ENCODE measurements around the gene RASA3.
A peak's percentile ranks its signal among the peaks of the same experiment; 100 is the strongest.
"Not testable (repeated sequence)": the region's sequence is repeated elsewhere in the genome, so short reads cannot be mapped to it uniquely, and the experiment has no call there.

Gene RASA3

DNA sequence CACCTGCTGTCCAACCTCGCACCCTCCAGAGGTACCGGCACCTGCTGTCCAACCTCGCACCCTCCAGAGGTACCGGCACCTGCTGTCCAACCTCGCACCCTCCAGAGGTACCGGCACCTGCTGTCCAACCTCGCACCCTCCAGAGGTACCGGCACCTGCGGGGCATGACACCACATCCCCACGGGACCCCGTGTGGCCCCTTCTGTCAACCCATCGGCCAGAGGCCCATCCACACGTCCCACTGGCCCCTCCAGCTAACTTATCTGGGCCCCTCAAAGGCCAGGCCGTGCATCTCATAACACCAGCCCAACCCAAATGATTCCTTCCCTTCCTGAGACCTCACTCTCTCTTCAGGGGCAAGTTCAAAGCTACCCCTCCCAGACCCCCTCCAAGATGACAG is 6.3 kb downstream of the RASA3 start:
- not testable (repeated sequence) for DNase-seq

DNA sequence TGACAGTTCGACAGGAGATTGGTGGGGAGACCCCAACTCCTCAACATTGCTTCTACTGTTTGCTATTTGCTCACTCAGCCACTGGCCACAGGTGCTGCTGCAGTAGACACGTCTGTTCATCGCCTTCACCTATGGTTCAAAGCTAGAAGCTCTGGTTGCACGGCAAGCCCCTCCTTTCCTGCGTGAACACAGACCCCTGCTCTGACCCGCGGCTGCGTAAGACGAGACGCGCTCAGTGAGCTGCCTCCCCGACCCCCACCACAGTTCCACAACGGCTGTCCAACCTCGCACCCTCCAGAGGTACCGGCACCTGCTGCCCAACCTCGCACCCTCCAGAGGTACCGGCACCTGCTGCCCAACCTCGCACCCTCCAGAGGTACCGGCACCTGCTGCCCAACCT is 6.8 kb downstream of the RASA3 start:
- DNase-seq, result no peak

DNA sequence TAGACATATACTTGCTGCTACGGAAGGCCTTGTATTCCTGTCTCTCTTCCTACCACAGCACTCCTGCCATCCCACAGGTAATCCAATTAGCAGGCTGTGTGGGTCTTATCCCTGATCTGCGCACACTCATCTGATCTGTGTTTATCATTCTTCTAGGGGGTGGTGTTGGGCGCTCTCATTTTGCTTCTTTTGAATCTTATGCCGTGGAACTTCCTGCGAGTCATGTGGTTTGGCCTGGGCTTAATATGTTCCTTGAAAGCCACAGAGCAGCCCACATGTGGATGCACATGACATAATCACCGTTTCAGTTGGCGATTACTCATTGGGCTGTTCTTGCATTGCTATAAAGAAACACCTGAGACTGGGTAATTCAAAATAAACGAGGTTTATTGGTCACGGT is 7.5 kb downstream of the RASA3 start:
- peak; percentile 84 for DNase-seq

DNA sequence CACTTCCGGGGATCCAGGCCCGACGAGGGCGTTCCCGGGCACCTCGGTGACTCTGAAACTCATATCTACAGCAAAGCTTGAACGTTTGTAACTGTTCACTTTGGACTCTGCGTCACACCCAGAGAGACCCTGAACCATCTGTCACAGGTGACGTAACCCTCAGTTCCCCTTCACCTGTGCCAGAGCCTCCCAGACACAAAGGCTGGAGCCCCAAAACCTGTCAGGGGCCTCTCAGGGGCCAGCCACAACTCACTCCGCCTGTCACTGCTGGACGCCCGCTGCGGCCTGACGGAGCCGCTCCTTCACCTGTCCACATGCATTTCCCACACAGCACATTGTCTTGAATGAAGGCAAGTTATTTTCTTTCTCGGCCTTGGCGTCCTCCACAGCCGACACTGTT is 8.0 kb downstream of the RASA3 start:
- DNase-seq, result no peak

DNA sequence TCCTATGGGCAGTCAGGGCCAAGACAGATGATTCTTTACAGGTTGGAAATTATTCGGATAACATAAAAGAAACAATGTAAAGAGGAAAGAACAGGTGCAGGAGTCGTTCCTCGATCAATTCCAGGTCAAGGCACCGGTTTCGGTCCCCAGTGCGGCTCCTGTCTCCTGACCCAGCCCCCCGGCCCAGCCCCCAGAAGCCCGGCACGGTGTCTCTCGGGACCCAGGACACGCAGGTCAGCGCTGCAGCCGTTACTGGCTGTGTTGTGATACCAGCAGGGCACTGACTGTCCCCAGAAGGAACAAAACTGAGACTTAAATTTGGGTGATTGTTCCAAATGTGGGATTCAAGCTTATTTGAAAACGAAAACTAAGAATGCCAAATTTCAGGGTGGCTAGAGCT is 8.5 kb downstream of the RASA3 start:
- no peak for DNase-seq

DNA sequence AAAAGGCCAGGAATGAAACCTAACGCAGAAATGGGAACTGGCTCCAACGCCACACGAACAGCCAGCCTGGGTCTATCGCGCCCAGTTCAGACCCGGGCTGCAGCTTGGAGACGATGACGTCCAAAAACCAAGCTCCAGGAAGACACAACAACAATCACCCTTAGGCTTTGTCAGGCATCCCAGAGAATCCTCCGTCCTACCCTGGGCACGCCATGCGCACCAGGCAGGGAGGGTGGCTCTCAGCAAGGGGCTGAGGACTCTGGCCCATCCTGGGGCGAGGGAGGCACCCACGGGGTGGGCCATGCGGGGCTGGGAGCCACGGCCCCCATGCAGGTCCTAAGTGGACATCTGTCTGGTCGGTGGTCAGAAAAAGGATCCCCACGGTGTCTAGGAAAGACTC is 9.0 kb downstream of the RASA3 start:
- DNase-seq, result no peak

DNA sequence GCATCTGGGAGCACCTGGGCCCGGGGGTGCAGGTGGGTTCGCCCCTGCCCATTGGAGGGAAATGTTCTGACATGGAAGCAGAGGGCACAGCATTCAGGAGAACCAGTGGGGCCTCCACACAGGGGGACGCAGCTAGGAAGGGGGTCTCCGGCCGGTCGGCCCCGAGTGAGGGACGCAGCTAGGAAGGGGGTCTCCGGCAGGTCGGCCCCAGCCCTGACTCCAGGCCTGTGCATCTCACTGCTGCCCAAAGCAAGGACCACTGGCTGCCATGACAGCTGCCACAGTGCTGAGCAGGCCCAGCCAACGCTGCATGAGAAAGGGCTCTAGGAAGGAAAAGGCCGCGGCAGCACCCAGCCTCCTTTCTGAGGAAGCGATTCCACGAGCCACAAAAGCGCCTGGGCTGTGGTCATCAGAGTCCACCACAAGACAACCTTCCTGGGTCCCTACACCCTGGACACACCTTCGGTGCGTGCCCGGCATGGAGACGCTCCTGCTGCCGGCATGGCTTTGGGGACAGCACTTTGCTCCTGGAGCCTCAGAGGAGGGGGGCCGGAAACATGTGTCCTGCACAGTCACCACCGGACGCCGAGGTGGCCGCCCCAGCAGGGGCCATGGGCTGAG is 9.7 kb downstream of the RASA3 start:
- DNase-seq, result no peak

DNA sequence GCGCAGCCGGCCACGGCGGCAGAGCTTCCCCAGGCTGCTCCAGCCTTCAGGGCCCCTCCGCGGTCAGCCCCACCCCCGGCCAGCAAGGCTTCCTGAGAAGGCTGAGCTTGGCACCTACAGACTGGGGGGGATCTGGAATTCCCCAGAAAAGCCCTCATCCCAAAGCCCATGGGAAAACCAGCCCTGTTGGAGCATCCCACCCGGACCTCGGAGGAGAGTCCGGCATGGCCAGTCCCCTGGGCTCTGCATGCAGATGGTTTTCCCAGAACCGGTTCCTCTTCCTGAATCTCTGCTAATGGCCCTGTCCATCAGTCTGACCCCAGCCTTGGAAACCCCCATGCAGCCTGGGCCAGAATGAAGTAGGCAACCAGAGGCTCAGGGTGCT is 10.3 kb downstream of the RASA3 start:
- no peak for DNase-seq

DNA sequence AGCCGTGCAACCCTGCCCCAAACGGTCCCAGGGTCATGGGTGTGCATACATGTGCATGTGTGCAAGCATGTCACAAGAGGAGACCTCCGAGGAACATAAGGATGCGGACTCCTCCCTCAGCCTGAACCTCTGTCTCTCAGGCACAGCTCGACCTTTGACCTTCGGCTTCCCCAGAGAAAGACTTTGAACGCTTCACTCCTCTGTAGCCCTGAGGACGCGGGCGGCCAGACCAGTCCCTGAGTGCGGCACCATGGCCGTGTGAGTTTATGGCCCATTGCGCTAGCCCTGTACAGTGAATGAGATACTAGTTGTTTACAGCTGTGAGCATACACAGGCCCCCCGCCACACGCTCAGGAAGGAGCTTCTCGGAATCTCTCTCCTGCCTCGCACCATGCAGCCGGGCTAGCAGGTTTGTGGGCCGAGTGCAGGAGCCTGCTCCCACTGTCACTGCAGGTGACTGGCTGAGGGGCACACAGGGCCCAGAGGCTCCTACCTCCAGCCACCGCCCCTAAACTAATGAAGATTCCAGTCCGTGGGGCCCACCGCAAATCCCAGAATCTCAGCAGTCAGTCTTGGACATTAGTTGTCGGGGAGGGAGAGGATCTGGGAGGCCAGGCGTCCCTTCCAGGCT is 10.8 kb downstream of the RASA3 start:
- no peak for DNase-seq

DNA sequence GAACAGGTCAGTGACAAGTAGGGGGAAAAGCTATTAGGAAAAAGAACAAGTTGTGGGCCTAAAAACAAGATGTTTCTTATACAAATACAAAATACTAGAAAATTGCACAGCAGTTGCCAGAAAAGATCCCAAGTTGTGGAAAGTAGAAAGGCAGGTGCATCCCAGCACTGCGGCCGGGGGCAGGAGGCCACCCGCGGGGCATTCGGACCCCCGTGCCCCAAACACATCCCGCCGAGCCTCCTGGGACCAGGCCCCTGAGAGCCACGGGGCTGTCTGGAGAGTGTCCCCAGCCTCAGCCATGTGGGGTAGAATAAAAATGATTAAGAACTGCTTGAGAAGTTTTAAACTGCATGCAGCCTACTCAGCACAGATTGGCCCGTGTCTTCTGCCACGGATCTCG is 11.4 kb downstream of the RASA3 start:
- DNase-seq, result no peak

DNA sequence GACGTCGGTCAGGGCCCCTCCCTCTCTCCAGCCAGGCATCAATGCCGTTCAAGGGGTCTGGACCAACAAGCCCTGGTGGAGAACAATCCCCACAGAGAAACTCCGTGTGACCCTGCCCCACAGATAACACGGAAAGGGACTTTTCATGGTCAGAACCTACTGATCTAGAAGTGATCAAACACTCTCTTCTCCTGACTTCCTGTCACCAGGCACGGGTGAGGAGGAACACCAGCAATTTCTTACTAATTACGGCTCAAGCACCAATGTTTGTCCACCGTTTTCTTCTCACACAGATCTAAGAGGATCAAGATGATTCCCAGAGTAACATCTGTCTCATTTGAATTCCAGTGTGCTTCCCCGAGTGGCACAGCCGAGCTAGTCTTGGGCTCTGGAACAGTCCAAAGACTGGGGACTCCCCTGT is 11.8 kb downstream of the RASA3 start:
- DNase-seq, result no peak

DNA sequence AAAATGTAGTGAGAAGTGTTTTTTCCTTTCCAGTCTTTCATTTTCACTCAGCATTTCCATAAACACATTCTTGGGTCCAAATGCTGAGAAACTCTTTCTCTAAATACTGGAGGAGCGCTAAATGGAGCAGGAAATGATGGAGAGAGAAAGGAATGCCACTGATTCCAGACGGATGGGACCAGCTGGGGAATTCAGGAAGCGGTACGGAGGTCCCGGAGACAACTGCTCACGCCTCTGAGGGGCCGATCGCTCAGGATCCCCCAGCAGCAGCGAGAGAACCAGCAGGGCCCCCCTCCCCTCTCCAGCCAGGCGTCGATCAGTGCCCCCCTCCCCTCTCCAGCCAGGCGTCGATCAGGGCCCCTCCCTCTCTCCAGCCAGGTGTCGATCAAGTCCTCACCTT is 13.2 kb downstream of the RASA3 start:
- DNase-seq, result peak; percentile 98

DNA sequence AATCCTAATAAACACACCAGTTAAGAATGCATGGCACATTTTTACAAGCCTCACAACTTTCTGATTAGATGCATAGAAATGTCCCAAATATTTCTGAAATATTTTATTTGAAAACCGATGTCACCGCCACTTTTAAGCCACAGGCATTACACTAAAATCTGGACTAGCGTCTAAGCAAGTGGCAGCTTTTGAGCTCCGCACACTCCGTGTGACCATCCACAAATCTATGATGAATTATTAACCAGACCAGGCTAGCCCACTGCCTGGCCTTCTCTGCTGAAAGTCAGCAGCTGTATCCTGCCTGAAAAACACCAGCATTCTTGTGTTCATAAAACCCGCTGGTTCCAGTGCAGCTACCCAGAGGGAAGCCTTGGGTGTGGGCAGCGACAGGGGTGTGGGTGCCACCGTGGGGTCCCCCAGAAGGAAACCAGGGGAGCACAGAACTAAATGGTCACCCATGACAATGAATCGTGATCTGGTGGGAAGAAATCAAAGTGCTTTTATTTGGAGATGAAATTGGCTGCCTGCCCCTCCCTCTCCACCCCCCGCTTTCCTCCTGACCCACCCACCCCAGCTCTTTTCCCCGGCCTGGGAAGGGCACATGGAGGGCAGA is 13.8 kb downstream of the RASA3 start:
- peak; percentile 79 for DNase-seq

DNA sequence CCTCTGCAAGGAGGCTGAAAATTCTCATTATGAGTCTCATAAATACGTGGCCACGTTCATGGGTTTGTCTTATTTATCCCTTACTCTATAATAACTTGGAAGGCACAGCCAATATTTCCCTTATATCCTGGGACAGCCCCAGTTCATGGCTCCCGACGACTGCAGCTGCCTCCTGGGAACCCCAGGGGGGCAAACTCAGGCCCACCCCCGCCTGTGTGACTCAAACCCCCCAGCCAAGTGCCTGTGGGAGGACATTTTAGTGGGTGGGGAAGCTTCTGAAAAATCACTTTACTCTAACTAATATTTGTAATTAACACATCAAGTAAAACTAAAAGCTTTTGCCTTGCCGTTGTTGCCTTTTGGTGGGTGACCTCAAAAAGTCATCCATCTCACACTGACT is 14.3 kb downstream of the RASA3 start:
- DNase-seq, result no peak

DNA sequence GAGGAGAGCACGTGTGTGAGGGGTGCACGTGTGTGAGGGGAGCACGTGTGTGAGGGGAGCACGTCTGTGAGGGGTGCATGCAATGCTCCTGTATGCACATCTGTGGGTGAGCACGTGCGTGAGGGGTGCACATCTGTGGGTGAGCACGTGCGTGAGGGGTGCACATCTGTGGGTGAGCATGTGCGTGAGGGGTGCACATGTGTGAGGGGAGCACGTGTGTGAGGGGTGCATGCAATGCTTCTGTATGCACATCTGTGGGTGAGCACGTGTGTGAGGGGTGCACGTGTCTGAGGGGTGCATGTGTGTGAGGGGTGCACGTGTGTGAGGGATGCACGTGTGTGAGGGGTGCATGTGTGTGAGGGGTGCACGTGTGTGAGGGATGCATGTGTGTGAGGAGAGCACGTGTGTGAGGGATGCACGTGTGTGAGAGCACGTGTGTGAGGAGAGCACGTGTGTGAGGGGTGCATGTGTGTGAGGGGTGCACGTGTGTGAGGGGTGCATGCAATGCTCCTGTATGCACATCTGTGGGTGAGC is 15.0 kb downstream of the RASA3 start:
- DNase-seq, result not testable (repeated sequence)

DNA sequence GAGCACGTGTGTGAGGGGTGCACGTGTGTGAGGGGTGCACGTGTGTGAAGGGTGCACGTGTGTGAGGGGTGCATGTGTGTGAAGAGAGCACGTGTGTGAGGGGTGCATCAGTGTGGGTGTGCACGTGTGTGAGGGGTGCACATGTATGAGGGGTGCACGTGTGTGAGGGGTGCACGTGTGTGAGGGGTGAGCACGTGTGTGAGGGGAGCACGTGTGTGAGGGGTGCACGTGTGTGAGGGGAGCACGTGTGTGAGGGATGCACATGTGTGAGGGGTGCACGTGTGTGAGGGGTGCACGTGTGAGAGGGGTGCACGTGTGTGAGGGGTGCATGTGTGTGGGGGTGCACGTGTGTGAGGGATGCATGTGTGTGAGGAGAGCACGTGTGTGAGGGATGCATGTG is 15.7 kb downstream of the RASA3 start:
- DNase-seq, result no peak

DNA sequence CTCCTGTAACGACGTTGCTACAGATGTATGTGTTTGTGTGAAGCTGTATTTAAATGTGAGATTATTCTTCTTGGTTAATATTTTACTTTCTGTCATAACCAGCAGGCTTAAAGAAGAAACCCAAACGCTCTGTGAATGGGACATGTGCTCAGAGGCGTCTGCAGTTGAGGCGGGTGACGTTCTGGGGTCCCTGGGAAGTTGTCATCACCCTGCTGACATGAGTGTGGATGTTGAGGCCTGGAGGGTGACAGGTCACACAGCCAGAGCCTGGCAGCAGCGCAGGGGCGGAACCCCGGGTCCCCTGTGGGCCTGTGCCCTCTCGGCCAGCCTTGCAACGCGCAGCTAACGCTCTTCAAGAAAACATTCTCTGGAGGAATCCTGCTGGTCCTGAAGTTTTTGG is 16.6 kb downstream of the RASA3 start:
- no peak for DNase-seq

DNA sequence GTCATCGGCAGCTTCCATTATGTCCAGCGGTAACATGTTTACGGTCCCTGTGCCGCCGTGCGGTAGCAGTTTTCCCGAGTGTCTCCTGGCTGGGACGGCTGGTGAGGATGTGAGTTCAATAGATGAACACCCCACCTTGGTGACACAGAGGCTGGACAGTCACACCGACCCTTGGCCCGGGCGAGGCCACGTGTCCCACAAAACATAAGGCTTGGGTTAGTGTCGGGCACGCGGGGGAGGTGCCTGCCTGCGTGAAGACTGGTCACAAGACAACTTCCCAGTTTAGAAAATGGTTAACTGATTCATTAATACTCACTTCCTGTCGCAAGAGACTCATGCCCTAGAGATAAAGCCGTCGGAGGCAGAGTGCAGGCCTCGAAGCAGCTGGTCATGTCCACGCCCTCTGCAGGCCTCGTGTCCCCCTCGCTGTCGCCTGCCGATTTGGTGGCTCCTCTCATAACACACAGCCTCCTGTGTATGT is 17.2 kb downstream of the RASA3 start:
- peak; percentile 93 for DNase-seq

DNA sequence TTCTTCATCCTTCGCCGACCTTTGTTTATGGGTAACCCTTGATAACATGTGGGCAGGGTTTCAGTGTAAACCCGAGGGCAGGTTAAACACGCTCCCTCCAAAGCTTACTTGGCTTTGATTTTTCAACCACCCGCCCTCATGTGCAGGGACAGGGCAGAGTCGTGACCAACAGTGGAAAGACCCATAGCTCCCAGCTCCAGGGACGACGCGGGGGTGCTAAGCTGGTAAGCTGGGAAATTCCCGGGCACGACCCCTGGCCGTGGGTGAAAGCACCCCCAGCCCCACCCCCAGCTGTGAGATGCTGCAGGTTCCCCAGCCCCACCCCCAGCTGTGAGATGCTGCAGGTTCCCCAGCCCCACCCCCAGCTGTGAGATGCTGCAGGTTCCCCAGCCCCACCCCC is 17.8 kb downstream of the RASA3 start:
- DNase-seq, result not testable (repeated sequence)

DNA sequence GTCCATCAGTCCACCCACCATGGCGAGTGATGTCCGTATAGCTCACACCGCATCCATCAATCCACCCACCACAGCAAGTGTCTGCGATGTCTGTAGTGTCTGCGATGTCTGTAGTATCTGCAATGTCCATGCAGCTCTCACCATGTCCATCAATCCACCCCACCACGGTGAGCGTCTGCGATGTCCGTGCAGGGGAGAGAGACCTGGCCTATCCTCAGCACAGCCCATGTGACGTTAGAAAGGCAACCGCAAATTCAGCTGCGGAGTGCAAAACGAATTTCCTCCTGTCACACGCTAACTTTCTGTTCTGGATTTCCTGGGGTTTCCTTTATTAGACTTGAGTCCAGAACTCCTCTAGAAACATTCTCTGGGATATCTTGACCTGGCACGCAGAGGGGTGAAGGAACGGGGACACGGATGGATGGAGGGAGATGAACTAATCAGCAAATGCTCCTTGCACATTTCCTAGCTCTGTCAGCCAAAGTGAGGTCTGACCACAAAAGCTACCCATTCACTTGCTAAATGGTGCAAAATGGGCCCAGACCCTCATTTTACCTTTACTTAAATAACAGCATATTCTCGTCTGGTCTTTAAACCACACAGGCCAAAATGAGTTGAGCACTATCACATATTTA is 18.3 kb downstream of the RASA3 start:
- no peak for DNase-seq

DNA sequence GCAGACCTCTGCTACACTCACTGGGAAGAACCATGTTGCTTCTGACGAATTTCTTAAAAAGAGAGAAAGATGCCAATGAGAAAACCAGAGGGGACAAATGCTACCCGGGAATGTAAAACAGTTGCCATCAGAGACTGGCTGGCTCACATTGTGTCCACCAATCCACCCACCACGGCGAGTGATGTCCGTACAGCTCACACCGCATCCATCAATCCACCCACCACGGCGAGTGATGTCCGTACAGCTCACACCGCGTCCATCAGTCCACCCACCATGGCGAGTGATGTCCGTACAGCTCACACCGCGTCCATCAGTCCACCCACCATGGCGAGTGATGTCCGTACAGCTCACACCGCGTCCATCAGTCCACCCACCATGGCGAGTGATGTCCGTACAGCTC is 19.0 kb downstream of the RASA3 start:
- not testable (repeated sequence) for DNase-seq

DNA sequence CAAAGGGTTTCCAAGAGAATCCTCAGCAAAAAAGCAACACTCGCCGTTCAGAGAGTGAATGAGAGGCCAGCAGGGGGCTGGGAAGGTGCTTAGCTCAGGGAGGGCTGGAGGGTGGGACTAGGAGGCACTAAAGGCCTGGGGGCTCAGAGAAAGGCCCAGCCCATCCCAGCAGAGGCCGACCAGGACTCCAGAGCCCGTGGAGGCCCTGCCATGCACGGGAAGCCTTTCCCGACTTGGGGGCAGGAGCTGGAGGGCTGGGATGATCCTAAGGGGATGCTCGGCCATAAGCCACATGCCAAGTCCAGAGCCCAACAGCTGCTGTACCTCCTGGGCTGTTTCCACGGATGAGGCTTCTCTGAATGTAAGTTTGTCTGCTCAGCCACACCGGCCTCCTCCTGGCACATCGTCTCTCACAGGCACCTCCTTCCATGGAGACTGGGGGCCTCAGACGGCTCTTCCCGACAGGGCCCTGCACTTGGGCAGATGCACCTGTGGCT is 19.5 kb downstream of the RASA3 start:
- DNase-seq, result no peak

DNA sequence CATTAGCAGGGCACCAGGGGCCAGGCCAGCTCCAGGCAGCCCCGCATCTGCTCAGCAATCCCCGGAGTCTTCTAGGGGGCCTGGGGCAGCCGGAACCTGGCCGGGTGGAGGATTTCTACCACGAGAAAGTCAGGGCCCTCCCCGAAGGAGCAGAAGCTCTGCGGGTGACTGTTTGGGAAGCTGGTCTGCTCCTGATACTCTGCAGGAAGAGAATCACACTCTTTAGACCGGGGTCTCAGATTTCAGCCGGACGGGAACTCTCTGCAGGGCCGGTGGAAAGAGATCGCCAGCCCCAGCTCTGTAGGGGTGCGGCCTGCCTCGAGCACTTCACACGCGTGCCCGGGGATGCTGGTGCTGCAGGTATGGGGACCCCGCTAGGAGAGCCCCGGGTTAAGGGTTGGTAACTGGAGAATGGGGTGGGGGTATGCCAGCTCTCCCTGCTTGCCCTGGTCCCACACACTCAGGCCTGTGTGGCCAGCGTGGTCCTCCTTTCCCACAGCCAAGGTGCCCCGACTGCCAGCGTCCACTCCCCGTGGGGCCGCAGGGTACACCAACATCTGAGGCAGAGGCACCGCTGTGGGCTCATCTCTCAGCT is 20.1 kb downstream of the RASA3 start:
- DNase-seq, result no peak

Measured in fibroblast of skin of back (primary cell).